Measurements from ENCODE around the gene NCOA1. TPM values are rescaled to one million over a fixed set of nuclear protein-coding genes. Genes with fewer than 3 reads are reported as not detected.

NCOA1 gene
- total and polyA plus RNA-seq, 2 donors (not counting 3 experiments of a cell fraction or from before 2014, with no cell fraction given): 11.4 to 14.1 TPM

DNA sequence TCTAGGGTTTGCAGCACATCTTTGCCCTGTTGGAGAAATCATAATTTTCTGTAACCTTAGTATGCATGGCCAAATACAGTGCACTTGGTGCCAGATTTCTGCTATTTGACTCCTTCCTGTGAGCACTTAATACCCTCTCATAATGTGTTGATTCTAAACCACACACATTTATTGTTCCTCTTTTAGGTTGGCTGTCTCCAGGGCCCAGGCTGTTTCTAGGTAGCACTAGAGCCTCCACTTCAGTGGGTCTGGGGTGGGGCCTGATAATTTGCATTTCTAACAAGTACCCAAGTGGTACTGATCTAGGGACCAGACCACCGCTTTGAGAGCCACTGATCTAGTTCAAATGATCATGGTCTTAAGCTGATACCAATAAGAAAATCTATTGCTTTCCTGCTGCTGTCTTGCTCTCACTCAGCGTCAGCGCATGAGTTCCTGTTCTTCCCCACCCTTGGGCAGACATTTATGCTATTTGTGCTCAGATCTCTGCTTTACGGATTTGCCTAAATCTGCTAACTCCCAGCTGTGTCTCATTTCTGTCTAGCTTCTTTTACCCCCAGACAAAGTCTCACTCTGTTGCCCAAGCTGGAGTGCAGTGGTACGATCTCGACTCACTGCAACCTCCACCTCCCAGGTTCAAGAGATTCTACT is 294.7 kb downstream of the NCOA1 start:
- DNase-seq (ENCODE audit: low read depth, low spot score) (no peak), FAIRE-seq (no peak)
- no peaks in the 10 kb centered on the region for H3K36me3 ChIP-seq (ENCODE audit: control insufficient read depth in 2 of 2, extremely low read depth in 1 of 2, insufficient read depth in 2 of 2, low read length in 2 of 2)
- CTCF ChIA-PET: no interaction called here
- no peaks in the 10 kb centered on the region for H3K9me3 ChIP-seq (replicated peaks; ENCODE audit: control insufficient read depth, insufficient read depth, low read length)
- BruUV-seq (replicated peaks): no TSS peak
- H3K4me1 ChIP-seq (ENCODE audit: control insufficient read depth, extremely low read depth, insufficient read depth, low read length): no peaks in the 10 kb centered on the region
- no peak overlapping the region for H3K4me3 ChIP-seq (replicated peaks in 1 of 3; ENCODE audit: insufficient read depth in 1 of 3, low read depth in 1 of 3, low read length in 3 of 3)
- no peaks in the 10 kb centered on the region for H3K9me1 ChIP-seq (replicated peaks; ENCODE audit: control insufficient read depth, extremely low read depth, insufficient read depth, low read length)
- intact Hi-C loops (cut with micrococcal nuclease): no loop called here
- no peaks in the 10 kb centered on the region for H3K79me2 ChIP-seq (ENCODE audit: control insufficient read depth, insufficient read depth, low read length)
- no peak overlapping the region for H3K27ac ChIP-seq (ENCODE audit: insufficient read depth, low read depth, low read length)
- no peak for TF ChIP-seq JUN (IDR thresholded peaks at IDR 0.05; ENCODE audit: borderline replicate concordance, insufficient read depth, insufficient read length, low read depth)
- dilution Hi-C loops (cut with MboI; ENCODE audit: extremely low pct_ligation_motif_present, low sequenced_read_pairs): no loop called here
- H3K9ac ChIP-seq (replicated peaks; ENCODE audit: extremely low read depth, insufficient read depth, low read length): no peak overlapping the region
- no peaks in the 10 kb centered on the region for H4K20me1 ChIP-seq (replicated peaks; ENCODE audit: control insufficient read depth, extremely low read depth, insufficient read depth, low read length)
- no peak overlapping the region for H2AFZ ChIP-seq (ENCODE audit: low read depth, low read length)
- no peak overlapping the region for H3K4me2 ChIP-seq (ENCODE audit: insufficient read depth, low read length)
- POLR2A ChIA-PET: interaction anchor here (0.7 kb wide), 1 partner anchor 601 kb away, joined by 3 read pairs; no protein-coding TSS in a partner anchor
- no peaks in the 10 kb centered on the region for H3K27me3 ChIP-seq (ENCODE audit: control insufficient read depth in 2 of 2, insufficient read depth in 2 of 2, low read length in 2 of 2)

DNA sequence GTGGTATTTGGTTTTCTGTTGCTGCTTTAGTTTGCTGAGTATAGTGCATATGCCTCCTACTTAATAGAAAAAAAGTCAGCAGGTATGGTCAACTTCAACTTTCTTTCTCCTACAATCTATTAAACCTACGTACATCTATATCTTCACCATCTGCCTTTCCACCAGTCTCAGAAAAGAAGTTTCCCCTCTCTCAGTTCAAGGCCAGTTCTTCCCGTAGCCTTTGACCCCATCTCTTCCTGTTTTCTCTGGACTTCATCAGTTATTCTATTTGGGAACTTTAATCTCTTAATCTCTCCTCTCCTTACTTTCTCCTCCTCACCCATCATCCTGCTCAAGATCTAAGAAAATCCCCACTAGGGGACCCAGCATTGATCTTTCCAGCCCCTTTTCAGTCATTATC is 296.5 kb downstream of the NCOA1 start:
- ChIA-PET CTCF (interaction anchor here (1.2 to 2.0 kb wide), 3 partner anchors 11 to 175 kb away, joined by 4 to 8 read pairs (median 5); no protein-coding TSS in a partner anchor), POLR2A (interaction anchor here (0.6 kb wide), 1 partner anchor 30 kb away, joined by 4 read pairs; no protein-coding TSS in a partner anchor)
- H2AFZ ChIP-seq (ENCODE audit: low read depth, low read length): no peak overlapping the region
- no peaks in the 10 kb centered on the region for H4K20me1 ChIP-seq (replicated peaks; ENCODE audit: control insufficient read depth, extremely low read depth, insufficient read depth, low read length)
- no peaks in the 10 kb centered on the region for H3K36me3 ChIP-seq (ENCODE audit: control insufficient read depth in 2 of 2, extremely low read depth in 1 of 2, insufficient read depth in 2 of 2, low read length in 2 of 2)
- H3K9ac ChIP-seq (replicated peaks; ENCODE audit: extremely low read depth, insufficient read depth, low read length): no peak overlapping the region
- no peak overlapping the region for H3K27ac ChIP-seq (ENCODE audit: insufficient read depth, low read depth, low read length)
- no TSS peak for BruUV-seq (replicated peaks)
- no peak for FAIRE-seq
- peaks cover 4% of the 10 kb centered on the region for H3K4me1 ChIP-seq (ENCODE audit: control insufficient read depth, extremely low read depth, insufficient read depth, low read length)
- H3K79me2 ChIP-seq (ENCODE audit: control insufficient read depth, insufficient read depth, low read length): no peaks in the 10 kb centered on the region
- no peaks in the 10 kb centered on the region for H3K9me3 ChIP-seq (replicated peaks; ENCODE audit: control insufficient read depth, insufficient read depth, low read length)
- TF ChIP-seq POLR2AphosphoS5 (IDR thresholded peaks at IDR 0.05; ENCODE audit: insufficient read depth, low read depth, low read length) (no peak), EZH2 (IDR thresholded peaks at IDR 0.05; ENCODE audit: borderline replicate concordance, low read depth, low read length, severe bottlenecking) (no peak), JUN (IDR thresholded peaks at IDR 0.05; ENCODE audit: borderline replicate concordance, insufficient read depth, insufficient read length, low read depth) (no peak), FOS (IDR thresholded peaks at IDR 0.05; ENCODE audit: borderline replicate concordance, insufficient read depth, low read length) (no peak), GATA2 (IDR thresholded peaks at IDR 0.05; ENCODE audit: insufficient read depth, insufficient read length, low read depth, low read length) (no peak), MYC (IDR thresholded peaks at IDR 0.05; ENCODE audit: low read depth, low read length) (no peak)
- TF ChIP-seq, protein P1, sequence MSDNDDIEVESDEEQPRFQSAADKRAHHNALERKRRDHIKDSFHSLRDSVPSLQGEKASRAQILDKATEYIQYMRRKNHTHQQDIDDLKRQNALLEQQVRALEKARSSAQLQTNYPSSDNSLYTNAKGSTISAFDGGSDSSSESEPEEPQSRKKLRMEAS (IDR thresholded peaks at IDR 0.05; ENCODE audit: insufficient read depth, insufficient read length): no peak
- TF ChIP-seq, protein P2, sequence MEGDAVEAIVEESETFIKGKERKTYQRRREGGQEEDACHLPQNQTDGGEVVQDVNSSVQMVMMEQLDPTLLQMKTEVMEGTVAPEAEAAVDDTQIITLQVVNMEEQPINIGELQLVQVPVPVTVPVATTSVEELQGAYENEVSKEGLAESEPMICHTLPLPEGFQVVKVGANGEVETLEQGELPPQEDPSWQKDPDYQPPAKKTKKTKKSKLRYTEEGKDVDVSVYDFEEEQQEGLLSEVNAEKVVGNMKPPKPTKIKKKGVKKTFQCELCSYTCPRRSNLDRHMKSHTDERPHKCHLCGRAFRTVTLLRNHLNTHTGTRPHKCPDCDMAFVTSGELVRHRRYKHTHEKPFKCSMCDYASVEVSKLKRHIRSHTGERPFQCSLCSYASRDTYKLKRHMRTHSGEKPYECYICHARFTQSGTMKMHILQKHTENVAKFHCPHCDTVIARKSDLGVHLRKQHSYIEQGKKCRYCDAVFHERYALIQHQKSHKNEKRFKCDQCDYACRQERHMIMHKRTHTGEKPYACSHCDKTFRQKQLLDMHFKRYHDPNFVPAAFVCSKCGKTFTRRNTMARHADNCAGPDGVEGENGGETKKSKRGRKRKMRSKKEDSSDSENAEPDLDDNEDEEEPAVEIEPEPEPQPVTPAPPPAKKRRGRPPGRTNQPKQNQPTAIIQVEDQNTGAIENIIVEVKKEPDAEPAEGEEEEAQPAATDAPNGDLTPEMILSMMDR (IDR thresholded peaks at IDR 0.05; ENCODE audit: extremely low read depth in 1 of 2, insufficient read depth in 1 of 2, low read depth in 1 of 2, low read length in 2 of 2): no peak
- no peaks in the 10 kb centered on the region for H3K27me3 ChIP-seq (ENCODE audit: control insufficient read depth in 2 of 2, insufficient read depth in 2 of 2, low read length in 2 of 2)
- H3K4me2 ChIP-seq (ENCODE audit: insufficient read depth, low read length): no peak overlapping the region
- DNase-seq (ENCODE audit: low read depth, low spot score): peak; percentile 13
- H3K4me3 ChIP-seq (replicated peaks in 1 of 3; ENCODE audit: insufficient read depth in 1 of 3, low read depth in 1 of 3, low read length in 3 of 3): no peak overlapping the region
- dilution Hi-C loops (cut with MboI; ENCODE audit: extremely low pct_ligation_motif_present, low sequenced_read_pairs): no loop called here
- intact Hi-C loops (cut with micrococcal nuclease): no loop called here
- H3K9me1 ChIP-seq (replicated peaks; ENCODE audit: control insufficient read depth, extremely low read depth, insufficient read depth, low read length): no peaks in the 10 kb centered on the region

Data from endothelial cell of umbilical vein (primary cell).